Left ventricle myocardium superior (tissue), 1 donor: ENCODE measurements around the gene KLK15. TPM values are rescaled to one million over a fixed set of nuclear protein-coding genes. Genes with fewer than 3 reads are reported as not detected.
"Not testable (repeated sequence)": the region's sequence is repeated elsewhere in the genome, so short reads cannot be mapped to it uniquely, and the experiment has no call there.

Experiments used
- ATAC-seq: fragments of 200-7000 bp; cut with Tn5 transposase; one replicate; pipeline ENCODE4 v1.9.1; 2020; ENCODE audit warnings: mild to moderate bottlenecking, moderate library complexity
- DNase-seq: peaks from one replicate; pipeline ENCODE4 v3.0.0-alpha.2; 2020
- intact Hi-C: fragments of 100-400 bp; cut with micrococcal nuclease; formaldehyde crosslinking; loops from one replicate; pipeline ENCODE4 v1.11.0; 2022
- total RNA-seq: library from RNA; stranded (reverse); fragmentation: NEBNext Ultra II Directional; extraction: Animal tissue kit (Norgen Biotek cat#: 25700); gene quantifications from one replicate; pipeline ENCODE4 v1.2.1, GENCODE V29; 2021
- donor health status: DM: no; HTN: yes; CAD: no; lungs with severe emphysema.

Gene KLK15
- total RNA-seq, 1 donor from 2014 or later: not detected

- ATAC-seq, intact Hi-C loops, DNase-seq: not testable (repeated sequence)
Observed at GRCh38 chr19:50783848-50784152, 49.6 kb downstream of the KLK15 start.

- ATAC-seq (no peak), DNase-seq (no peak)
- intact Hi-C loops: no loop called here
Observed at GRCh38 chr19:50780753-50781435, 52.5 kb downstream of the KLK15 start.

GRCh38 chr19:50779504-50780457, 53.6 kb downstream of the KLK15 start:
- ATAC-seq (no peak), DNase-seq (no peak)
- intact Hi-C loops: no loop called here

GRCh38 chr19:50778906-50779430, 54.4 kb downstream of the KLK15 start:
- ATAC-seq (no peak), DNase-seq (no peak)
- intact Hi-C loops: no loop called here

GRCh38 chr19:50777830-50778303, 55.5 kb downstream of the KLK15 start:
- ATAC-seq (no peak), DNase-seq (no peak)
- intact Hi-C loops: no loop called here

GRCh38 chr19:50777261-50777660, 56.1 kb downstream of the KLK15 start:
- no peak for ATAC-seq
- intact Hi-C loops: no loop called here

GRCh38 chr19:50776131-50776530, 57.2 kb downstream of the KLK15 start:
- ATAC-seq (no peak), DNase-seq (no peak)
- intact Hi-C loops: no loop called here

More at GRCh38 chr19:50777261-50777660, 56.1 kb downstream of the KLK15 start:
- no peak for DNase-seq

Other genes starting within 250 kb of the KLK15 start
- 0.15 TPM for gene SYT3, start 193.7 kb downstream of the KLK15 start, total RNA-seq
- 2.7 TPM for gene C19orf81, start 184.1 kb downstream of the KLK15 start, total RNA-seq
- gene SHANK1, start 113.8 kb downstream of the KLK15 start, total RNA-seq: 0.32 TPM
- gene CLEC11A, start 110.2 kb downstream of the KLK15 start, total RNA-seq: 2.9 TPM
- gene GPR32, start 63.1 kb downstream of the KLK15 start, total RNA-seq: not detected
- not detected for gene ACP4, start 43.2 kb downstream of the KLK15 start, total RNA-seq
- gene KLK1, start 9.8 kb downstream of the KLK15 start, total RNA-seq: not detected
- gene KLK3, start 21.3 kb upstream of the KLK15 start, total RNA-seq: not detected
- not detected for gene KLK2, start 39.9 kb upstream of the KLK15 start, total RNA-seq
- gene KLK4, start 77.8 kb upstream of the KLK15 start, total RNA-seq: not detected
- gene KLK5, start 119.5 kb upstream of the KLK15 start, total RNA-seq: not detected
- not detected for gene KLK6, start 136.0 kb upstream of the KLK15 start, total RNA-seq
- gene KLK7, start 150.3 kb upstream of the KLK15 start, total RNA-seq: not detected
- gene KLK8, start 168.0 kb upstream of the KLK15 start, total RNA-seq: not detected
- 0.50 TPM for gene KLK10, start 186.1 kb upstream of the KLK15 start, total RNA-seq
- 0.62 TPM for gene KLK11, start 193.0 kb upstream of the KLK15 start, total RNA-seq
- not detected for gene KLK12, start 201.4 kb upstream of the KLK15 start, total RNA-seq
- not detected for gene KLK13, start 231.5 kb upstream of the KLK15 start, total RNA-seq
- gene KLK14, start 249.3 kb upstream of the KLK15 start, total RNA-seq: 0.89 TPM